GM21515 (cell line): ENCODE results near the gene TCF7L2.

ENCODE experiments used
- ATAC-seq: cut with Tn5 transposase; IDR thresholded peaks from one replicate; pipeline ENCODE4 v1.9.1; 2021; ENCODE audit not compliant: unreplicated experiment

TCF7L2 gene

GRCh38 chr10:113175756-113176651 lies 226.0 kb downstream of the TCF7L2 start:
- ATAC-seq = no peak

GRCh38 chr10:113176652-113177155 lies 226.7 kb downstream of the TCF7L2 start:
- no peak for ATAC-seq

- no peak for ATAC-seq
Observed at GRCh38 chr10:113177156-113177935, 227.3 kb downstream of the TCF7L2 start.

GRCh38 chr10:113177936-113178335 lies 227.9 kb downstream of the TCF7L2 start:
- no peak for ATAC-seq

- ATAC-seq = no peak
Observed at GRCh38 chr10:113178771-113179170, 228.7 kb downstream of the TCF7L2 start.

GRCh38 chr10:113179265-113179664 lies 229.2 kb downstream of the TCF7L2 start:
- ATAC-seq = no peak

GRCh38 chr10:113179966-113180365 lies 229.9 kb downstream of the TCF7L2 start:
- ATAC-seq = no peak

- ATAC-seq = no peak
Observed at GRCh38 chr10:113180401-113181154, 230.5 kb downstream of the TCF7L2 start.

GRCh38 chr10:113182154-113182553 lies 232.1 kb downstream of the TCF7L2 start:
- no peak for ATAC-seq

GRCh38 chr10:113183573-113183972 lies 233.5 kb downstream of the TCF7L2 start:
- ATAC-seq = no peak

GRCh38 chr10:113187063-113187777 lies 237.2 kb downstream of the TCF7L2 start:
- ATAC-seq = no peak

- no peak for ATAC-seq
Observed at GRCh38 chr10:113199459-113199858, 249.4 kb downstream of the TCF7L2 start.

GRCh38 chr10:113202011-113202410 lies 252.0 kb downstream of the TCF7L2 start:
- ATAC-seq = no peak

- no peak for ATAC-seq
Observed at GRCh38 chr10:113207924-113208323, 257.9 kb downstream of the TCF7L2 start.

- no peak for ATAC-seq
Observed at GRCh38 chr10:113213035-113213434, 263.0 kb downstream of the TCF7L2 start.

GRCh38 chr10:113214331-113214730 lies 264.3 kb downstream of the TCF7L2 start:
- ATAC-seq = no peak

GRCh38 chr10:113216102-113216501 lies 266.1 kb downstream of the TCF7L2 start:
- ATAC-seq = no peak
